A673 (cell line): ENCODE results near the gene VSIG2. TPM values are rescaled to one million over a fixed set of nuclear protein-coding genes. Genes with fewer than 3 reads are reported as not detected.

Source experiments
- BruUV-seq: library from RNA; stranded (reverse); fragments of 400-500 nt; replicated peaks from 2 replicates; lab custom pipeline; 2021; lab: Mats Ljungman, UMichigan
- CTCF ChIA-PET: fragments of 300-600 bp; sonication (Branson Sonifier 250); formaldehyde crosslinking; loops from one replicate; lab custom pipeline; 2022; ENCODE audit warnings: antibody characterized with exemption; lab: Charles Lee
- POLR2A ChIA-PET: fragments of 300-600 bp; sonication (Branson Sonifier 250); formaldehyde crosslinking; loops from one replicate; lab custom pipeline; 2022; ENCODE audit warnings: antibody characterized with exemption; ENCODE audit not compliant: low non-redundant PET; lab: Charles Lee
- DNase-seq: peaks from one replicate; pipeline ENCODE4 v3.0.0-alpha.2; 2015; ENCODE audit warnings: low spot score
- H3K27ac ChIP-seq: fragments of 200-600 bp; sonication (generic); 2 replicates; pipeline ENCODE4 v1.5.1; 2016; ENCODE audit warnings: mixed run types, low read depth, mild to moderate bottlenecking, mixed read lengths, antibody characterized with exemption, low read length; ENCODE audit not compliant: poor library complexity, severe bottlenecking
- H3K27me3 ChIP-seq: fragments of 200-600 bp; sonication (generic); replicated peaks from 2 replicates; pipeline ENCODE4 v1.6.1; 2017; ENCODE audit warnings: mixed run types, low read depth, mild to moderate bottlenecking, mixed read lengths, antibody characterized with exemption, low read length; ENCODE audit not compliant: insufficient read depth, poor library complexity
- H3K36me3 ChIP-seq: fragments of 200-600 bp; sonication (generic); 2 replicates; pipeline ENCODE4 v1.6.1; 2016; ENCODE audit warnings: mixed run types, mild to moderate bottlenecking, mixed read lengths, antibody characterized with exemption, low read length; ENCODE audit not compliant: insufficient read depth, poor library complexity, severe bottlenecking
- H3K4me1 ChIP-seq: fragments of 200-600 bp; sonication (generic); 2 replicates; pipeline ENCODE4 v1.6.1; 2017; ENCODE audit warnings: mixed run types, mild to moderate bottlenecking, mixed read lengths, antibody characterized with exemption, low read length; ENCODE audit not compliant: insufficient read depth, poor library complexity, severe bottlenecking
- H3K4me3 ChIP-seq: fragments of 200-600 bp; sonication (generic); 2 replicates; pipeline ENCODE4 v1.5.1; 2016; ENCODE audit warnings: low read depth, mixed run types, mild to moderate bottlenecking, mixed read lengths, low read length; ENCODE audit not compliant: poor library complexity, severe bottlenecking
- H3K9me3 ChIP-seq: fragments of 200-600 bp; sonication (generic); 2 replicates; pipeline ENCODE4 v1.6.1; 2016; ENCODE audit warnings: mixed run types, low read depth, mild to moderate bottlenecking, mixed read lengths, antibody characterized with exemption, low read length; ENCODE audit not compliant: poor library complexity, severe bottlenecking
- CTCF ChIP-seq: fragments of 300-800, 200-600 bp; sonication (generic); conservative IDR thresholded peaks from 2 replicates; pipeline ENCODE4 v1.5.1; 2017; ENCODE audit warnings: low read depth, mild to moderate bottlenecking, antibody characterized with exemption, low read length, moderate library complexity, mixed read lengths
- EZH2 ChIP-seq: fragments of 200-600 bp; sonication (generic); IDR thresholded peaks from 2 replicates; pipeline ENCODE4 v1.6.1; 2017; ENCODE audit warnings: borderline replicate concordance, low read depth, mild to moderate bottlenecking, mixed read lengths, antibody characterized with exemption, low read length; ENCODE audit not compliant: poor library complexity, severe bottlenecking
- intact Hi-C: fragments of 100-400 bp; cut with micrococcal nuclease; formaldehyde crosslinking; loops from one replicate; pipeline ENCODE4 v1.10.0; 2022; ENCODE audit not compliant: unreplicated experiment
- total RNA-seq: library from RNA; stranded (reverse); gene quantifications from 2 replicates; pipeline ENCODE4 v1.2.3, GENCODE V29; 2021

VSIG2 gene
- total RNA-seq, 1 experiment from 2014 or later, result not detected

DNA sequence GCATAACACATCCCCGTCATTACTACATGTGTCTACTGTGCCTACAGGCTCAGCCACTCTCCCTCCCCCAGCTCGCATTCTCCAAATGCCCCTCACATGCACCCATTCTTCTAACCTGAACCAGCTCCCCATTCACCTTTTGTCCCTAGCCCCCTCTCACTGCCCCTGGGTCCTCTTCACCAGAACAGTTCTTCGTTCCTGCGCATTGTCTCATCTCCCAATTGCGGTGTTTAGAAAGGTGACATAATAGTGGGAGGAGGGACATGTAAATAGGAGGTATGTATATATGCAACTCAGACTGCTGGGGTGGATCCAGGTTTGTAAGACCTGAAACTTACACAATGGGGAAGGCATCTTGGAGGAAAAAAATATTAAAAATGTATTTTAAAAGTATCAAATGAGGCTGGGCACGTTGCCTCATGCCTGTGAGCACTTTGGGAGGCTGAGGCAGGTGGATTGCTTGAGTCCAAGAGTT is 4.7 kb upstream of the VSIG2 start:
- no peak overlapping the region for H3K4me3 ChIP-seq
- peaks cover 2% of the 10 kb centered on the region for H3K4me1 ChIP-seq
- no peak for DNase-seq
- no TSS peak for BruUV-seq
- TF ChIP-seq EZH2, result no peak
- TF ChIP-seq CTCF, result no peak
- no peak overlapping the region for H3K27ac ChIP-seq
- no peaks in the 10 kb centered on the region for H3K27me3 ChIP-seq
- intact Hi-C loops, result no loop called here
- CTCF ChIA-PET, result no interaction called here
- no peaks in the 10 kb centered on the region for H3K36me3 ChIP-seq
- no peaks in the 10 kb centered on the region for H3K9me3 ChIP-seq
- POLR2A ChIA-PET, result no interaction called here

- H3K36me3 ChIP-seq, result no peaks in the 10 kb centered on the region
- ChIA-PET POLR2A (interaction anchor here (0.7 kb wide), 1 partner anchor 126 kb away, joined by 3 read pairs; no protein-coding TSS in a partner anchor), CTCF (interaction anchor here (0.6 kb wide), 1 partner anchor 106 kb away, joined by 5 read pairs; no protein-coding TSS in a partner anchor)
- intact Hi-C loops, result no loop called here
- DNase-seq, result no peak
- TF ChIP-seq EZH2 (no peak), CTCF (no peak)
- no peaks in the 10 kb centered on the region for H3K9me3 ChIP-seq
- H3K4me3 ChIP-seq, result no peak overlapping the region
- H3K4me1 ChIP-seq, result no peaks in the 10 kb centered on the region
- H3K27me3 ChIP-seq, result no peaks in the 10 kb centered on the region
- BruUV-seq, result no TSS peak
- H3K27ac ChIP-seq, result no peak overlapping the region
Observed at GRCh38 chr11:124756033-124756752, 4.1 kb upstream of the VSIG2 start.

DNA sequence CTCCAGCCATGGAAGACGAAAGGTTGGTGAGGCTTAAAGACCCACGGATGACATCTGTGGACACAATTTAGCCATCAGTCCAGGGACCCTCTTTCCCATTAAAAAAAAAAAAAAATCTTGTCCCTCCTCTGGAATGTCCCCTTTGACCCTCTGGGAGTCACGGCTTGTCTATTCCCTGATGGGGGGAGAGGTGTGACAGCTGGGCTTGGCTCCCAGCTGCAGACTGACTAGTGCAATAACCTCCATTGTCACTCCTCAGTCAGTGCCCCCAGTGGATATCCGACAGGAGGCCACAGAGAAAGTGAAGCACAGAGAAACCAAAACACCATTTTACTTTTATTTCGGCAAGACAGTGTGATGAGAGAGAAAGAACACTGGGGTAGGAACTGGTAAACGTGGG is 2.7 kb upstream of the VSIG2 start:
- no TSS peak for BruUV-seq
- Histone ChIP-seq H3K27me3 (no peaks in the 10 kb centered on the region), H3K4me1 (no peaks in the 10 kb centered on the region), H3K36me3 (no peaks in the 10 kb centered on the region), H3K4me3 (no peak overlapping the region), H3K27ac (no peak overlapping the region), H3K9me3 (no peaks in the 10 kb centered on the region)
- POLR2A ChIA-PET, result no interaction called here
- no peak for TF ChIP-seq CTCF
- intact Hi-C loops, result no loop called here
- no peak for DNase-seq
- CTCF ChIA-PET, result no interaction called here
